CD4-positive, alpha-beta T cell (primary cell): ENCODE measurements around the gene RNF225. TPM values are rescaled to one million over a fixed set of nuclear protein-coding genes. Genes with fewer than 3 reads are reported as not detected.
"Not testable (repeated sequence)": the region's sequence is repeated elsewhere in the genome, so short reads cannot be mapped to it uniquely, and the experiment has no call there.

Experiments used
- ATAC-seq: fragments of 200-7000 bp; cut with Tn5 transposase; one replicate; pipeline ENCODE4 v1.10.0; 2022; ENCODE audit warnings: mild to moderate bottlenecking; ENCODE audit not compliant: poor library complexity
- CTCF ChIA-PET: fragments of 350-600 bp; sonication (Branson Sonifier 250); formaldehyde crosslinking; loops from one replicate; lab custom pipeline; 2021; ENCODE audit warnings: antibody characterized with exemption, inconsistent platforms; lab: Charles Lee
- POLR2A ChIA-PET: fragments of 350-600 bp; sonication (Branson Sonifier 250); formaldehyde crosslinking; loops from one replicate; lab custom pipeline; 2021; ENCODE audit warnings: antibody characterized with exemption, inconsistent platforms; lab: Charles Lee
- DNase-seq, 14 experiments: peaks; one replicate each; pipeline ENCODE4 v3.0.0-alpha.2; 2013 to 2020; ENCODE audit warnings: mixed read lengths in 2 of 14
- H3K27ac ChIP-seq, 2 donors: one replicate each; pipeline versions ENCODE4 v1.5.1 to v1.7.0; 2013; ENCODE audit warnings: low read length in 2 of 2, low read depth in 1 of 2, mild to moderate bottlenecking in 1 of 2
- H3K27me3 ChIP-seq, 2 experiments: 1 replicate in 1 of 2; 2 replicates in 1 of 2; pipeline versions ENCODE4 v1.6.1 to v1.7.0; 2013; ENCODE audit warnings: low read length in 2 of 2, control low read depth in 1 of 2, mild to moderate bottlenecking in 1 of 2, moderate library complexity in 1 of 2; ENCODE audit not compliant: insufficient read depth in 2 of 2, control insufficient read depth in 1 of 2
- H3K36me3 ChIP-seq: one replicate; pipeline ENCODE4 v1.6.1; 2013; ENCODE audit warnings: low read length, control low read depth; ENCODE audit not compliant: insufficient read depth
- H3K4me1 ChIP-seq: one replicate; pipeline ENCODE4 v1.6.1; 2013; ENCODE audit warnings: low read length, control low read depth; ENCODE audit not compliant: insufficient read depth
- H3K4me3 ChIP-seq: one replicate; pipeline ENCODE4 v1.5.1; 2013; ENCODE audit warnings: mild to moderate bottlenecking, low read length, moderate library complexity
- H3K9me3 ChIP-seq, 2 experiments: 1 replicate in 1 of 2; 2 replicates in 1 of 2; pipeline versions ENCODE4 v1.6.1 to v1.7.0; 2013; ENCODE audit warnings: low read length in 2 of 2, mild to moderate bottlenecking in 2 of 2, control low read depth in 1 of 2, moderate library complexity in 1 of 2; ENCODE audit not compliant: control insufficient read depth in 1 of 2, insufficient read depth in 1 of 2
- H3K27ac Mint-ChIP-seq: one replicate; pipeline ENCODE4 v1.8.0; 2020; ENCODE audit warnings: mixed read lengths
- H3K27me3 Mint-ChIP-seq: one replicate; pipeline ENCODE4 v1.8.0; 2021; ENCODE audit warnings: mixed read lengths
- H3K36me3 Mint-ChIP-seq: one replicate; pipeline ENCODE4 v1.8.0; 2021; ENCODE audit warnings: low read depth, mixed read lengths
- H3K4me1 Mint-ChIP-seq: one replicate; pipeline ENCODE4 v1.8.0; 2021; ENCODE audit warnings: low read depth, mixed read lengths
- H3K4me3 Mint-ChIP-seq: one replicate; pipeline ENCODE4 v1.8.0; 2020; ENCODE audit warnings: mild to moderate bottlenecking, mixed read lengths
- H3K9me3 Mint-ChIP-seq: one replicate; pipeline ENCODE4 v1.8.0; 2020; ENCODE audit warnings: mixed read lengths
- CTCF ChIP-seq: fragments of 200-600 bp; IDR thresholded peaks from one replicate; pipeline ENCODE4 v1.8.0; 2022; ENCODE audit warnings: antibody characterized with exemption, mild to moderate bottlenecking
- intact Hi-C, 2 experiments: fragments of 100-400 bp; cut with DNase I in 1 of 2; cut with micrococcal nuclease in 1 of 2; formaldehyde crosslinking; loops; one replicate each; pipeline versions ENCODE4 v1.15.1 to v1.9.0; 2023 to 2025; cut with DNase I, micrococcal nuclease
- total RNA-seq, 174 experiments: library from RNA in 2 of 174; stranded (reverse) in 2 of 174; gene quantifications; one replicate each; pipeline ENCODE4 v1.2.3 and lab custom pipeline; 2021 to 2026

Gene RNF225
- total RNA-seq, 2 experiments from 2014 or later: 0.55 TPM; not detected in 1

GRCh38 chr19:58372311-58373133, 22.9 kb upstream of the RNF225 start:
- Histone ChIP-seq H3K27ac (no peak overlapping the region), H3K36me3 (no peaks in the 10 kb centered on the region), H3K27me3 (no peaks in the 10 kb centered on the region), H3K9me3 (no peaks in the 10 kb centered on the region), H3K4me3 (no peak overlapping the region), H3K4me1 (no peaks in the 10 kb centered on the region)
- ATAC-seq (no peak), DNase-seq (no peak)
- H3K9me3 Mint-ChIP-seq: no peaks in the 10 kb centered on the region
- ChIA-PET POLR2A (no interaction called here), CTCF (no interaction called here)
- no peak overlapping the region for H3K4me3 Mint-ChIP-seq
- H3K36me3 Mint-ChIP-seq: no peaks in the 10 kb centered on the region
- H3K27ac Mint-ChIP-seq: no peak overlapping the region
- intact Hi-C loops: loop anchor here in 1 of 2 experiments (10.0 kb wide), 1 partner anchor 1698 kb away; the partner anchor contains the start of gene ZNF835
- TF ChIP-seq CTCF: no peak
- no peaks in the 10 kb centered on the region for H3K27me3 Mint-ChIP-seq
- H3K4me1 Mint-ChIP-seq: no peaks in the 10 kb centered on the region

DNA sequence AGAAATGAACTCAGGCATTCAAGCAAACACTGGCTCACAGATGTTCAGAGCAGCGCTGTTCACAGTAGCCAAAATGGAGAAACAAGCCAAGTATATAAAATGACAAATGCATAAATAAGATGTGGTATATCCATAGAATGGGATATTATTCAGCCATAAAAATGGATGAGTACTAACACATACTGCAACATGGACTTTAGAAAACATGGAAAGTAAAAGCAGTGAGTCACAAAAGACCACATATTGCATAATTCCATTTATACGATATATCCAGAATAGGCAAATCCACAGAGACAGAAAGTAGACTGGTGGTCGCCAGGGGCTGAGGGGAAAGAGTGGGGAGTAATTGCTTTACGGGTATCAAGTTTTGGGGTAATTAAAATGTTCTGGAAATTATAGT, 21.3 kb upstream of the RNF225 start:
- no peaks in the 10 kb centered on the region for H3K27me3 ChIP-seq
- Mint-ChIP-seq H3K4me1 (peaks cover 2% of the 10 kb centered on the region), H3K27me3 (no peaks in the 10 kb centered on the region), H3K36me3 (no peaks in the 10 kb centered on the region), H3K27ac (no peak overlapping the region), H3K4me3 (no peak overlapping the region), H3K9me3 (no peaks in the 10 kb centered on the region)
- intact Hi-C loops: loop anchor here in 1 of 2 experiments (10.0 kb wide), 1 partner anchor 1699 kb away; the partner anchor contains the start of gene ZNF835
- no peaks in the 10 kb centered on the region for H3K36me3 ChIP-seq
- POLR2A ChIA-PET: no interaction called here
- H3K9me3 ChIP-seq: no peaks in the 10 kb centered on the region
- CTCF ChIA-PET: no interaction called here
- H3K27ac ChIP-seq: no peak overlapping the region
- DNase-seq (no peak), ATAC-seq (no peak)
- peaks cover 3% of the 10 kb centered on the region for H3K4me1 ChIP-seq
- H3K4me3 ChIP-seq: no peak overlapping the region
- TF ChIP-seq CTCF: no peak

GRCh38 chr19:58376724-58377123, 18.7 kb upstream of the RNF225 start:
- POLR2A ChIA-PET: interaction anchor here (1.9 kb wide), 1 partner anchor 14 kb away, joined by 5 read pairs; the partner anchor contains the start of gene ZNF497

More at GRCh38 chr19:58376724-58377123, 18.7 kb upstream of the RNF225 start:
- ATAC-seq, H3K36me3 Mint-ChIP-seq, H3K36me3 ChIP-seq, H3K9me3 Mint-ChIP-seq, CTCF ChIA-PET, H3K27me3 ChIP-seq, DNase-seq, H3K27me3 Mint-ChIP-seq, H3K4me3 ChIP-seq, H3K27ac Mint-ChIP-seq, H3K9me3 ChIP-seq, H3K4me3 Mint-ChIP-seq, H3K27ac ChIP-seq: not testable (repeated sequence)
- intact Hi-C loops: loop anchor here in 1 of 2 experiments (10.0 kb wide), 1 partner anchor 1702 kb away; the partner anchor contains the start of gene ZNF835
- peaks cover 22% of the 10 kb centered on the region for H3K4me1 ChIP-seq
- H3K4me1 Mint-ChIP-seq: peaks cover 22% of the 10 kb centered on the region
